SH-SY5Y (cell line): ENCODE results near the gene JPH4.

Experiments used
- GATA2 ChIP-seq: IDR thresholded peaks from 2 replicates; pipeline ENCODE4 v1.6.1; 2011; ENCODE audit warnings: mild to moderate bottlenecking, low read depth, low read length
- GATA3 ChIP-seq: IDR thresholded peaks from 2 replicates; pipeline ENCODE4 v1.6.1; 2011; ENCODE audit warnings: low read depth, mild to moderate bottlenecking, low read length, moderate library complexity

- TF ChIP-seq GATA2 (no peak), GATA3 (no peak)
These were observed 28.3 kb downstream of the JPH4 start for GRCh38 chr14:23550131-23550811.
